ENCODE measurements around the gene MGAT5B.
"Not testable (repeated sequence)": the region's sequence is repeated elsewhere in the genome, so short reads cannot be mapped to it uniquely, and the experiment has no call there.

Gene MGAT5B, protein sequence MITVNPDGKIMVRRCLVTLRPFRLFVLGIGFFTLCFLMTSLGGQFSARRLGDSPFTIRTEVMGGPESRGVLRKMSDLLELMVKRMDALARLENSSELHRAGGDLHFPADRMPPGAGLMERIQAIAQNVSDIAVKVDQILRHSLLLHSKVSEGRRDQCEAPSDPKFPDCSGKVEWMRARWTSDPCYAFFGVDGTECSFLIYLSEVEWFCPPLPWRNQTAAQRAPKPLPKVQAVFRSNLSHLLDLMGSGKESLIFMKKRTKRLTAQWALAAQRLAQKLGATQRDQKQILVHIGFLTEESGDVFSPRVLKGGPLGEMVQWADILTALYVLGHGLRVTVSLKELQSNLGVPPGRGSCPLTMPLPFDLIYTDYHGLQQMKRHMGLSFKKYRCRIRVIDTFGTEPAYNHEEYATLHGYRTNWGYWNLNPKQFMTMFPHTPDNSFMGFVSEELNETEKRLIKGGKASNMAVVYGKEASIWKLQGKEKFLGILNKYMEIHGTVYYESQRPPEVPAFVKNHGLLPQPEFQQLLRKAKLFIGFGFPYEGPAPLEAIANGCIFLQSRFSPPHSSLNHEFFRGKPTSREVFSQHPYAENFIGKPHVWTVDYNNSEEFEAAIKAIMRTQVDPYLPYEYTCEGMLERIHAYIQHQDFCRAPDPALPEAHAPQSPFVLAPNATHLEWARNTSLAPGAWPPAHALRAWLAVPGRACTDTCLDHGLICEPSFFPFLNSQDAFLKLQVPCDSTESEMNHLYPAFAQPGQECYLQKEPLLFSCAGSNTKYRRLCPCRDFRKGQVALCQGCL

DNA sequence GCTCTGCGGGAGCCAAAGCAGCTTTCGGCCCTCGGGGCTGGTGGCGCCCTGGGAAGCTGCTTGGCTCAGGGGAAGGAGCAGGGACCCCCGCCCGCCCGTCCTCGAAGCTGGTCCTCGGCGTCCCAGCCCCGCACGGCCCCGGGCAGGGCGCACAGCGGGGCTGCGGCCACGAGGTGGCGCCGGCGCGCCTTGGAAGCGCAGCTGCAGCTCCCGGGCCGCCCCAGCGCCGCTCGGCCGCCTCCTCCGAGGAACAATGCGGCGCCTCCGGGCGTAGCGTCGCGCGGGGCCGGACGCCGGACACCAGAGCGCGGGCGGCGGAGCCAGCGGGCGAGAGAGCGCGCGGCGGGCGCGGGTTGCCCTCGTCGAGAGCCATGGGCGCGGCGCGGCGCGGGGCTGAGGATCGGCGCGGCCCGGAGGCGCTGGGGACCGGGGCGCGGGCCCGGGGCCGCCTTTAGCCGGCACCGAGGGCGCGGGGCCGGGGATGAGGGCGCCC, at the start of gene MGAT5B:
TSS of gene MGAT5B (plus strand) at position 229 of the 493 bp plus-strand sequence. CDS start 626 bp downstream, outside the sequence.
- peak; percentile 80 for DNase-seq (ENCODE audit: low read depth)

DNA sequence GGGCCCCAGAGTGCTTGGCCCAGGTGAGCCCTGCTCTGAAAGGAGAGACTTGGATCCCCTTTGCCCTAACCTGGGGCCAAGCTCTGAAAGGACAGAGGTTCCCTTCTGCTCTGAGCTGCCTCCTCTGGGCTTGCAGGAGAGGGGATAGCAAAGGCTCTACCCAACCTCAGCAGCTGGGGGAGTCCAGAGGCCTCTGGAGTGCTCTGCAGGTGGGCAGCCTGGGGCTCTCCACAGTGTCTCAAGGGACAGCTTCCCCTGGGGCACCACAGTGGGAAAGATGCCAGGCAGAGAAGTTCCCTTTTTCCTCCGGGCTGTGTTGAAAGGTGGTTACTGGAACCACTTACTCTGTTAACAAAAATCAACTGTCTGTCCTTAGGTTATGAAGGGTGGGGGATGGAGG, 48.2 kb upstream of the MGAT5B start:
- no peak for DNase-seq (ENCODE audit: low read depth)

DNA sequence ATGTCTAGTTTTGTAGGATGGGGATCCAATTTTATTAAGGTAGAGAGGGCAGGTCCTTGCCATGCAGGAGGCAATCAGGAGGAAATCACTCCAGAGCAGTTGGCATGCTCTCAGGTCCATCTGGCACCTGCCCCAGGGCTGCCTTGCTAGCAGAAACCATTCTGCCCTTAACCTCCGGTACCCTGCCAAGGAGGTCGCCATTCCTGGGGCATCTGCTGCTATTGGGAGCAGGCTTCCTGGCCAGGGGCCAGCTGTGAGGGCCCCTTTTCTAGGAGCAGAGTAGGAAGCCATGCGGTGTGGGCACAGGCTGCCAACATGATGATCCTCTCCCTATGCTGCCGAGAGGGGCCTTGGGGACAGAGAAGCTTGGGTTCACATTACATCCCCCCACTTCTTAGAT, 47.6 kb upstream of the MGAT5B start:
- no peak for DNase-seq (ENCODE audit: low read depth)

DNA sequence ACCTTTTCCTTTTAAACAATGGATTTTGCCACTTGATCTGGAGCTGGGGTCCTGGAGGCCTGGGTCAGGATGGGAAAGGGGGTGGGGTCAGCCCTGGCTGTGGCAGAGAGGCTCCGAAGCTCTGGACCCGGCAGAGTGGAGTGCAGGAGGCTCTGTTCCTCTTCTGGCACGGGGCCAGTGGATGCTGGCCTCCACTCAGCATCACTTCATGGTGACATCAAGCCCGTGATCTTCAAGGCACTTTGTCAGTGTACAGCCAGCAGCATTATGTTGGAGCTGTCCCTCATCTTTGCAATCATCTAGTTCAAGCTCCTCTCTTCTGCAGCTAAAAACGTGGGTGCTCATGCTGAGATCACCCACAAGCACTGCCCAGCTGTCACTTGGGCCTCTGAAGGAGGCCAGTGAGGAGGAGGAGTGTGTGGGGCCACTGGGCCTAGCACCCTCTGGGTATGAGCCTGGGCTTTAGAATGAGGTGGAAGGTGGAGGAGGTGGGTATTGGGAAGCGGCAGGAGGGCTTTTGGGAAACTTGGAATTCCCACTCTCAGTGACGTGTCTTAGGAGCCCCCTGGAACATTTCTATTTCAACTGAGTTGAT, 45.9 kb upstream of the MGAT5B start:
- DNase-seq (ENCODE audit: low read depth): no peak

DNA sequence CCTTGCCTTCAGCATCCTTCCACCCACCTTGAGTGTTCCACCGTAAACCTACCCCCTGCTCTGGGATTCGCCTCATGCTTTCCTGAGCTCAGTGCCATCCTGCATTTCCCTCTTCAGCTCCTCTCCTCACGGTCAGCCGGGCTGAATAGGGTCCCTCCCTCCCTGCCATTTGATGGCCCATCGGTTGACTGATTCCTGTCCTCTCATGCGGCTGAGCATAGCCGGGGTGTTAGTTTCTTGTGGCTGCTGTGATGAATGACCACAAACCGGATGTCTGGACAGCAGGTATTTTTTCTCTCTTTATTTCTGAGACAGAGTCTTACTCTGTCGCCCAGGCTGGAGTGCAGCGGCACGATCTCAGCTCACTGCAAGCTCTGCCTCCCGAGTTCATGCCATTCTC, 44.1 kb upstream of the MGAT5B start:
- no peak for DNase-seq (ENCODE audit: low read depth)

DNA sequence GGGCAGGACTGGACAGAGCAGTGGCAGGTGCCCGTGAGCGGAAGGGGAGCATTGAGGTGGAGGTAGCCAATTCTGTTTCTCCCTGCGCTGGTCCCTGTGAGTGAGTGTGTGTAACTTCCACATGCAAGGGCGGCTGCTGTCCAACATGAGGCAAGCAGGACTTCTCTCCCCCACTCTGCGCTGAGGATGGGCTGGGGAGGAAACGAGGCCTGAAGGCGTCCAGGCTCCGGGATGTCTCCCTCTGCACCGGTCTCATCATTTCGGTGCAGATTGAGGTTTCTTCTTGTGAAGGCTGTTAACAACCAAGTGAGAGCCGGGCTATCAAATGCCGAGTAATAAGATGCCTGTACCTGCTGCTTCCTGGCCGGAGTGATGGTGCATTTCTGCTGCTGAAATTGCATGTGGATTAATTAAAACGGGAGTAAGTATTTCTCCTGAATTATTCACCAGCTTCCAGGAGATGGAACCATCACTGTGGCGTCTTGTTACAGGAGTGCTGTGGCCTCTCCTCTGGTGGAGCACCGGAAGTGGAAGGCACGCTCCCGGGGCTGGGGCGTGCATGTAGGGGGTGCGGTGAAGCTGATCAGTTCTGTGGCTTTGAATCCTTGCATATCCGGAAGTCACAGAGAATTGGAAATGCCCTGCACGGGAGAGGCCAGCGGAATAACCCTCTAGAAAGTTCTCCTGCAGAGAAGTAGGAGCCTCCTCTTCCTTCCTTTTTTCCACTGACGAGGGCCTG, 41.7 kb upstream of the MGAT5B start:
- no peak for DNase-seq (ENCODE audit: low read depth)

DNA sequence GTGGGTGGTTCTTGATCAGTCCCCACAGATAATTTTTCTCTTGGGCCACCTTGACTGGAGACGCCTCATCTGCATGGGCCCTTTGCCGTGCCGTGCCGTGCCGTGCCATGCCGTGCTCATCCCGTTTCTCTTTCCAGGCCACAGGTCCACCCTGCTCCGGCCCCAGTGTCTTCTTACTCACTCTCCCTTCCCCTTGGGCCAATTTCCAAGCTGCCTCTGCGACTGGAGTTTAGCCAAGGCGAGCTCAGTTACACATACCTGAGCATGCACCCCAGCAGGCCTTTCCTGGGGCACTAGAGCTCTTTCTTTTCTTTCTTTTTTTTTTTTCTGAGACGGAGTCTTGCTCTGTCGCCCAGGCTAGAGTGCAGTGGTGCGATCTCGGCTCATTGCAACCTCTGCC, 40.5 kb upstream of the MGAT5B start:
- no peak for DNase-seq (ENCODE audit: low read depth)

DNA sequence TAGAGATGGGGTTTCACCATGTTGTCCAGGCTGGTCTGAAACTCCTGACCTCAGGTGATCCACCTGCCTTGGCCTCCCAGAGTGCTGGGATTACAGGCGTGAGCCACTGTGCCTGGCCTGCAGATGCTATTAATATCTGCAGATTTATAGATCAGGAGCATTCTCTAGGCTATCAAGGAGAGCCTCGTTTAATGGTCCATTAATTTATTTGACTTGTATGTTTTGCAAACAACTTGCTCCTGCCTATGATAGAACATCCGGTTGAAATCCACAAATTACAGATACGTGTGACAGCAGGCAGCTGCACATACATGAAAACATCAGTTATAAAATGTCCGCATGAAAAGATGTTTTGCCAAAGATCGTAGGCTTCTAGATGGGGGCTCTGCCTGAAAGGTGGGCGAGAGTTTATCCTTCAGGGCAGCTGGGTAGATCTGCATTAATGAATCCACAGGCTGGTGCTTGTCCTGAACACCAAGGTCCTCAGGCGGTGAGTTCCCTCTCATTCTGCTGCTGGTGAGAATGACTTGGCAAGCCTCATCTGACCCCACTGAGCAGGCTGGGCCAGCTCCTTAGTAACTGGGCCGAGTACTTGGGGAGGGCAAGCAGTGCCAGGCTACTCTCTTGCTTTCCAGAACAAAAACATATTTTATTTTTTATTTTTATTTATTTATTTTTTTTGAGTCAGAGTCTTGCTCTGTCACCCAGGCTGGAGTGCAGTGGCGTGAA, 37.1 kb upstream of the MGAT5B start:
- DNase-seq (ENCODE audit: low read depth): no peak

DNA sequence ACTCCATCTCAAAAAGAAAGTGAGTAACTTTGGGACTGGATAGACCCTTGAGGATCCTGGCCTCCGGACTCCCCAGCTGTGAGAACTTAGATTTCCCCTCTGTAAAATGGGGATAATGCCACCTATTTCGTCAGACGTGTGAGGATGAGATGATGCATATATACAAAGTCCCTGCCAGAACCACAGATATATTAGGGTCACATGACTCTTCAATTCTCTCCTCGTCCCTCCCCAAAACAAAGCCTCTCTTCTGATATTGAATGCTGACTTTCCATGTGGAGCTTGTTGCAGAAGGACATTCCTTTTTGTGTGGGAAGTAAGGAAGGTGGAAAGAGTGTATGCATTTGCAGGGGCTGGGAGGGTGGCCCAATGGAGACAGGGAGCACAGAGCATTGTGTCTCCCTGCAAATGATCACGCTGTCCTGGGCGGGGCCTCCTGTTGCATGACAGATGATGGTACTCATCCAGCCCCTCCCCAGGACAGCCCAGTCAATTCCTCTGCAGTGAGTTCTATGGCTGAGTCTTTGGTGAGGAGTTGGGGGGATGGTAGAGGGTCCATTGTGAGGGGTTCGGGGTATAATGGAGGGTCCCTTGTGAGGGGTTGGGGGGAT, 35.1 kb upstream of the MGAT5B start:
- DNase-seq (ENCODE audit: low read depth): no peak

DNA sequence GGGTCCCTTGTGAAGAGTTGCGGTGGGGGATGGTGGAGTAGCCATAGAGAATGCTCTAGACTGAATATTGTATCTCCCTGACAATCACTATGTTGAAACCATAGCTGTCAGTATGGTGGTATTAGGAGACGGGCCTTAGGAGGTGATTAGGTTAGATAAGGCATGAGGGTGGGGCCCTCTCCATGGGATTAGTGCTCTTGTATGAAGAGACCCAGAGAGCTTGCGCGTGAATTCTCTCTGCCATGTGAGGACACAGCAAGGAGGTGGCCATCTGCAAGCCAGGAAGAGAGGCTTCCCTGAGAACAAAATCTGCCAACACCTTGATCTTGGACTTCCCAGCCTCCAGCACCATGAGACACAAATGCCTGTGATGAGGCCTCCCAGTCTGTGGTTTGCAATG, 34.5 kb upstream of the MGAT5B start:
- no peak for DNase-seq (ENCODE audit: low read depth)

DNA sequence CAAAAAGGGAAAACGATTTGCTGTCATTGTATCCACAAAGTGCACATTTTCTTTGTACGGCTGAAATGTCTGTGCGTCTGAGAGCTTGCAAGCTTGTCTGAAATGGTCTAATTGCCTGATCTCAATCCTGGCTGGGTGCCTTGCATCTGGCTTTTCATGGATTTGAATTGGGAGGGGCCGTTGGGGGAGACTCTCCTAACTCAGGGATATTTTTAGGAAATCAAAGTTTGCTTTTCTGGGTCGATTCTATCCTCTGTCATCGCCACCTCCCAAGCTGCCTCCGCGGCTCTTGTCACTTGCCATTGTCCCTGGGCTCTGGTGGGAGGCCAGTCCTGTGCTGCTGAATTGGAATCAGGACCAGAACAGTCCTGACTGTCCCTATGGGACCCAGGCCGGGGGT, 33.3 kb upstream of the MGAT5B start:
- no peak for DNase-seq (ENCODE audit: low read depth)

DNA sequence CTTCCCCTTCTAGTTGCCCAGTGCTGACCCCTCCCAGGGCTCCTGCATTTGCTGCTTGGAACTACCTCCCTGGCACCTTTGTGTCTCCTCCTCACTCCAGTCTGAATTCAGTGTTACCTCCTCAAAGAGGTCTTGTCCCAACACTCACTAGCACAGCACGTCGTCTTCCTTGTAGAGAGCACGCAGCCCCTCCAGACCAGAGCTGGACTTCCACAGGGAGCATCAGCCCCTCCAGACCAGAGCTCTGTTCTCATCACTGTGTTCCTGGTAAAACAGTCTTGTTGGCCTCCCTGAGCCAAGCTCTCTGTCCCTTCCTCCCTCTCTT, 27.8 kb upstream of the MGAT5B start:
- no peak for DNase-seq (ENCODE audit: low read depth)

DNA sequence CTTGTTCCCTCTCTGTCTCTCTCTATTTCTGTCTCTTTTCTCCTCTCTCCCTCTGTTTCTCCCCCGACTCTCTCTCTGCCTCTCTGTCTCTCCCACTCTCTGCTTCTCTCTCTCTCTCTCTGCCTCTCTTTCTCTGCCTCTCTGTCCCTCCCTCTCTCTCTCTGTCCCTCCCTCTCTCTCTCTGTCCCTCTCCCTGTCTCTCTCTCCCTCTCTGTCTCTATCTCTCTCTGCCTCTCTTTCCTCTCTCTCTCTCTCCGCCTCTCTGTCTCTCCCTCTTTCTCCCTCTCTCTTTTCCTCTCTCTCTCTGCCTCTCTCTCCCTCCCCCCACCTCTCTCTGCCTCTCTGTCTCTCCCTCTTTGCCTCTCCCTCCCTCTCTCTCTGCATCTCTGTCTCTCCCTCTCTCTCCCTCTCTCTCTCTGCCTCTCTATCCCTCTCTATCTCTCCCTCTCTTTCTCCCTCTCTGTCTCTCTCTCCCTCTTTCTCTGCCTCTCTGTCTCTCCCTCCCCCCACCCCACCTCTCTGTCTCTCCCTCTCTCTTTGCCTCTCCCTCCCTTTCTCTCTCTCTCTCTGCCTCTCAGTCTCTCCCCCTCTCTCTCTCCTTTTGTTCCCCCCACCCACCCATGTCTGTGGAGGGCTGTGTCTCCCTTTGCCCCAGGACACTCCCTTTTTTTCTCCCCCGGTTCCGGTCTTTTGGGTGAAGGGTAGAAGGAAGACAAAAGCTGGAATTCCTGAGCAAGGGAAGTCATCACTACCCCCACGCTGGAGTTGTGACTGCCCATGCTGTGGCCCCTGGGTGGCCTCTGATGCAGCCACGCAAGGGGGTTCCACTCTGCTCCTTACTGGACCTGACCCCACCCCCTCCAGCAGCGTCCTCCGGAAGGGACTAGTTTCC, 27.1 kb upstream of the MGAT5B start:
- DNase-seq (ENCODE audit: low read depth): peak; percentile 14

DNA sequence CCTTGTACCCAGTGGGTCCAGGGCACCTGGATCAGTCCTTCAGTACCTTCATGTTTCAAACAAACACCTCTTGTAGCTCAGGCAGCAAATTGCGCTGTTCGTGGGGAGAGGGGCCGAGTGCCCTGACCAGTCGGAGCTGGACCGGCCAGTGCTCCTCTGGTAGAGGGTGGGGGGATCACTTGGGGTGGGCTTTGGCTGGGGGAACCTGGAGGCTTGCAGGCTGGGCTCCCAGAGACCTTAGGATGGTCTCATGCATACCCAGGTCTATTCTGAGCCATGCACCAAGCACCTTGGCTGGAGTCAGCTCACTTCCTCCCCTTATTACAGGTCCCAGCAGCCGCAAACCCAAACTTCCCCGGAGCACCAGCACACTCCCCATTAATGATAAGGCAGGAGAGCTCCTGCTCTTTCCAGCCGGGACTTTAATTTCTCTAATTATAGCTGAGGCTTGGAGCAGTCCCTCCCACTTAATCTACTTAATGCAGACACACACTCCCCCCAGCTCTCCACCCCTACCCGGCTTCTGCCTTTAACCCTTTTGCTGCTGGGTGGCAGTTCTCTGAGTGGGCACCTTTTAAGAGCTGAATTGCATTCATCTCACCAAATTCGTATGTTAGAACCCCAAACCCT, 26.3 kb upstream of the MGAT5B start:
- no peak for DNase-seq (ENCODE audit: low read depth)

DNA sequence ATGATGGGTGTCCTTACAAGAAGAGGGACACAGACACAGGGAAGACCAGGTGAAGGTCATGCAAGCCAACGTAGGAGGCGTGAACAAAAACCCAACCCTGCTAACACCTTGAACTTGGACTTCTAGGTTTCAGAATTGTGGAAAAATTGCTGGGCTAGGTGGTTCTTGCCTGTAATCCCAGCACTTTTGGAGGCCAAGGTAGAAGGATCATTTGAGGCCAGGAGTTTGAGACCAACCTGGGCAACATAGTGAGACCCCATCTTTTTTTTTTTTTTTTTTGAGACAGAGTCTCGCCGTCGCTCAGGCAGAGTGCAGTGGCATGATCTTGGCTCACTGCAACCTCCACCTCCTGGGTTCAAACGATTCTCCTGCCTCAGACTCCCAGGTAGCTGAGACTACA, 25.1 kb upstream of the MGAT5B start:
- not testable (repeated sequence) for DNase-seq (ENCODE audit: low read depth)

DNA sequence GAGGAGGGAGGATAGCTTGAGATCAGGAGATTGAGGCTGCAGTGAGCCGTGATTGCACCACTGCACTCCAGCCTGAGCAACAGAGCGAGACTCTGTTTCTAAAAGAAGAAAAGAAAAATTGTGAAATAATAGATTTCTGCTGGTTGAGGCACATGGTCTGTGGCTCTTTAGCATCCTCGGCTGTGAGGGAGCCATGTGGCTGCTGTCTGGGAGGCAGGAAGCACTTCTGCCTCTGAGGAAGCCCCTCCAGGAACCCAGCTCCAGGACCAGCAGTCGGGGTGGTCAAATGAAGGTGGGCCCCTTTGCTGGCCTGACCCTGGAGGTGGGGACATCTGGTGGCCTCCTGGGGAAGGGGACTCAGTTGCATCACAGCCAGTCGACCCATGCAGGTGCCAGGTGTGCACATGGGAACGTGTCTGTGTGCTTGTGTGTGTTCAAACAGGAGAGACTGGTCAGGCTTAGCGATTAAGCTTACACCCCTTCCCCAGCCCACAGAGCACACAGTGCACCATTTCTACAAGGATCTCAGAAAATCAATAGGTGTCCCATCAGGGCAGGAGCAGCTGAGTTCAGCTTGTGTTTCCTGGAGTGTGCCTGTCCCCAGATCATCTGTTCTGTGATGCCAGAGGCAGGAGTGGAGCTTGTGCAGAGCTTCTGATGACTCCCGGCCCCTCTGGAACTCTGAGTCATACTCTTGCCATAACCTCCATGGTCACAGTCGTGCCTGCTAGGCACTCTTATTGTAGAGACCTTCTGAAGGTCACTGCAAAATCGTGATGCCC, 24.3 kb upstream of the MGAT5B start:
- DNase-seq (ENCODE audit: low read depth): peak; percentile 29

DNA sequence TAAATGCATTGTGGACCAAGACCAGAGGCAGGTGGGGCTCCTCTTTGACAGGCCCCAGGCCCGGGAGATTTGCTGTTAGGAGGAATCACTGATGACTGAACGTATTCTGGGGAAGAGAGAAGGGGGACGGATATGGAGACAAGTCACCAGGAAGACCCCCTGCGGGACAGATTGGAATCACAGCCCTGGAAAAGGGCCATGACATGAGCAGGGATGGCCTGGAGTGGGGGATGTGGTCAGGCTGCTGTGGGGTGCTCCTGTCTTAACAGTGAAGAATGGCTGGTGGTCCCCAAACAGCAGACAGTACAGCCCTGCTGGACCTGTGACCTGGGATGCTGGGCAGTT, 23.7 kb upstream of the MGAT5B start:
- no peak for DNase-seq (ENCODE audit: low read depth)

DNA sequence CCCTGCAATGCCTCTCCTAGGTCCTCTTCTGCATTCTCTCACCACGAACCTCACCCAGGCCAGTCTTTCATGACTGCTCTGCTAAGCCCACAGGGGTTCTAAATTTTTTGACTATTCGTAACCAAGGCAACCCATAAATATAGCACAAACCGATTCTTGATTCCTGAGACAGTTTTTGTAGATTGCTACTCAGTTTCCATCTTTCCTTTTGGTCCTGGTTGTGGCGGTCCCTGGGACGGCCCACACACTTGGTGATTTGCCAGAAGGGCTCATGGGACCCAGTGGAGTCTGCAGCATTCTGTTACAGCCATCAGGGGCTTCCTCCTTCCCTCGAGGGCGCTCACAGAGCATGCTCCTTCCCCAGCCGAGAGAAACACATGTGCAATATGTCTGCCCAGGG, 23.4 kb upstream of the MGAT5B start:
- peak; percentile 7 for DNase-seq (ENCODE audit: low read depth)

DNA sequence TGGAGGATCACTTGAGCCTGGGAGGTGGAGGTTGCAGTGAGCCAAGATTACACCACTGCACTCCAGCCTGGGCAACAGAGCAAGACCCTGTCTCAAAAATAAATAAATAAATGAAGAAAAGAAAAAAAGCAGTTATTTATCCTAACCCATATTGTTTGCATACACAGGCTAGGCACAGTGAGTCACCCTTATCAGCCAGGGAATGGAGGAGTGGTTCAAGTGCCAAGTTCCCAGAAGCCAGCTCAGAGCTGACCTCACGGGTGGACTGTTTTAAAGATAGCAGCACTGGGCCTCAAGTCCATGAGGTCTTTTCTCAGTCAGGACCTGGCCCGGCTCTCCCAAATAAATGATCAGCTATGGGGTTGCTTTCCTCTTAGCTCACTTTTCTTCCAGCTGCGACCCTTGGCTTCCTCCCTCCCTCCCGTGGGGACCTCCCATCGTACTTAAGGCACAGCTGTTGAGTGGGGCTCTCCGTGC, 22.6 kb upstream of the MGAT5B start:
- no peak for DNase-seq (ENCODE audit: low read depth)

All from EH (cell line).